Right lobe of liver (tissue), 4 donors: Measurements from ENCODE around the gene TERC.

Source experiments
- POLR2A ChIP-seq: fragments of 450-650 bp; IDR thresholded peaks from one replicate; pipeline ENCODE4 v1.6.1; 2017; ENCODE audit warnings: antibody characterized with exemption, mild to moderate bottlenecking
- TF ChIP-seq, protein P1 (sequence below), 4 donors: fragments of 200-600 bp in 3 of 4; fragments of 450-650 bp in 1 of 4; IDR thresholded peaks; one replicate each; pipeline versions ENCODE4 v1.5.1 to v1.8.0; 2016 to 2022; ENCODE audit warnings: antibody characterized with exemption in 4 of 4, mild to moderate bottlenecking in 2 of 4
- donor health status: DM: no; HTN: no; CAD: no.
- donor health status: DM: no; HTN: no; CAD: no.
- donor health status: DM: no; HTN: yes; CAD: no.

DNA sequence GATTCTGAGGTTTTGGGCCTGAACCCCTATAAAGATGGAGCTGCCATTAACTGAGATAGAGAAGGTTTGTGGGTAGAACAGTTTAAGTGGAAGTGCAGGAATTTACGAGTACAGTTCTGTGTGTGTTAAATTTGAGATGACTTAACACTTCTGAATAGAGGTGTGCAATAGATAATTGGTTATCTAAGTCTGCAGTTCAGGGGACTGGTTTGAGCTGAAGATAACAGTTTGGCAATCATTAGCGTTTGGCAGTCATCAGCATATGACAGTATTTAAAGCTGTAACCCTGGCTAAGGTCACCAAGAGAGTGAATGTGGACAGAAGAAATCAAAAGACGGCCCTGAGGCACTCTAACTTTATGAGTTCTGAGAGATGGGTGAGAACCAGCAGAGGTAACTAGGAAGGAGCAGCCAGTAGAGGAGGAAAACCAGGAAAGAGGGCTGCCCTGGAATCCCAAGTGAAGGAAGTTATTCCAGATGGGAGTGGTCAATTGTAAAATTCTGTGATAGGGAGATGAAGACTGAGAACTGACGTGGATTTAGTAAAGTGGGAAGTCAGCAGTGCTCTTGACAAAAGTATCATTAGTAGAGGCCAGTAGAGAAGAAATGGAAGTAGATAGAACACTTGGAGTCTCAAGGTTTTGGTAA, 16.5 kb upstream of the TERC start:
- TF ChIP-seq, protein P1, sequence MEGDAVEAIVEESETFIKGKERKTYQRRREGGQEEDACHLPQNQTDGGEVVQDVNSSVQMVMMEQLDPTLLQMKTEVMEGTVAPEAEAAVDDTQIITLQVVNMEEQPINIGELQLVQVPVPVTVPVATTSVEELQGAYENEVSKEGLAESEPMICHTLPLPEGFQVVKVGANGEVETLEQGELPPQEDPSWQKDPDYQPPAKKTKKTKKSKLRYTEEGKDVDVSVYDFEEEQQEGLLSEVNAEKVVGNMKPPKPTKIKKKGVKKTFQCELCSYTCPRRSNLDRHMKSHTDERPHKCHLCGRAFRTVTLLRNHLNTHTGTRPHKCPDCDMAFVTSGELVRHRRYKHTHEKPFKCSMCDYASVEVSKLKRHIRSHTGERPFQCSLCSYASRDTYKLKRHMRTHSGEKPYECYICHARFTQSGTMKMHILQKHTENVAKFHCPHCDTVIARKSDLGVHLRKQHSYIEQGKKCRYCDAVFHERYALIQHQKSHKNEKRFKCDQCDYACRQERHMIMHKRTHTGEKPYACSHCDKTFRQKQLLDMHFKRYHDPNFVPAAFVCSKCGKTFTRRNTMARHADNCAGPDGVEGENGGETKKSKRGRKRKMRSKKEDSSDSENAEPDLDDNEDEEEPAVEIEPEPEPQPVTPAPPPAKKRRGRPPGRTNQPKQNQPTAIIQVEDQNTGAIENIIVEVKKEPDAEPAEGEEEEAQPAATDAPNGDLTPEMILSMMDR (IDR thresholded peaks at IDR 0.05), result no peak
- no peak for TF ChIP-seq POLR2A
